Measurements from ENCODE around the gene PADI1.

Gene PADI1

DNA sequence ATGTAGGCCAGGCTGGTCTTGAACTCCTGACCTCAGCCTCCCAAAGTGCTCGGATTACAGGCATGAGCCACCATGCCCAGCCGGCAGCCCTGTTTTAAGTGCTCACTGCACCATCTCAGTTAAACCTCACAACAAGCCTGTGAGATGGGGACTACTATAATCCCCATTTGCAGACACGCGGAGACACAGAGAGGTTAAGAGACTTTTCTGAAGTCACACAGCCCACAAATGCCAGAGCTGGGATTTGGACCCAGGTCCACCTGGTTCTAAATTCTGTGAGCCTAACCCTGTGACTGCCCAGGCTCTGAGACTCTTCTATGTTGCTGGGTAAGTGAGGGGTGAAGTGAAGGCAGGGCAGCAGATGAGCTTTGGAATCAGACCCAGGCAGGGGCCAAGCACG lies 6.4 kb downstream of the PADI1 start:
- H3K36me3 ChIP-seq (ENCODE audit: insufficient read depth, low read length), result no peaks in the 10 kb centered on the region
- H3K27ac ChIP-seq (ENCODE audit: low read depth, low read length), result no peak overlapping the region
- no peaks in the 10 kb centered on the region for H3K27me3 ChIP-seq (ENCODE audit: insufficient read depth, low read length)
- peaks cover 31% of the 10 kb centered on the region for H3K4me1 ChIP-seq (ENCODE audit: control insufficient read depth, insufficient read depth, low read length, unreplicated experiment)
- H3K4me3 ChIP-seq (ENCODE audit: low read depth, low read length), result no peak overlapping the region
- no peaks in the 10 kb centered on the region for H3K79me2 ChIP-seq (ENCODE audit: control insufficient read depth, insufficient read depth, low read length, unreplicated experiment)
- no peak overlapping the region for H2AFZ ChIP-seq (ENCODE audit: low read length, unreplicated experiment)

DNA sequence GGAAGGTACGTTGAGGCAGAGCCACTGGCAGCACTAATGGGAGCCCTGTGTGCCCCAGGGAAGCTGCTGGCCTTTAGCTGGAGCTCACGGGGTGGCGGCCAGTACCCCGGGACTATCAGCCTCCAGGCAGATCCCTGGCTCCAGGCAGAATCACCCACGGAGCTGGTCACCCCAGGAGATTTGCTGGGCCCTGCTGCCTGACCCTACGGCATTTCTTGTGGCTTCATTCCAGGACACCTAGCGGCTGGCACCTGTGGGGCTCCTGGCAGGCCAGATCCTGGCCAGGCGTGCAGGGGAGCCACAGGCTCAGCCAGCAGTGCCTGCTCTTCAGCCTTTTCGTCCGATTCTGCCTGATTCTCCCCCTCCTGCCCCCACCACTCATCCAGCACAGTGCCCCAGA lies 7.1 kb downstream of the PADI1 start:
- H2AFZ ChIP-seq (ENCODE audit: low read length, unreplicated experiment), result no peak overlapping the region
- no peaks in the 10 kb centered on the region for H3K36me3 ChIP-seq (ENCODE audit: insufficient read depth, low read length)
- no peak overlapping the region for H3K27ac ChIP-seq (ENCODE audit: low read depth, low read length)
- no peaks in the 10 kb centered on the region for H3K79me2 ChIP-seq (ENCODE audit: control insufficient read depth, insufficient read depth, low read length, unreplicated experiment)
- H3K4me3 ChIP-seq (ENCODE audit: low read depth, low read length), result no peak overlapping the region
- peaks cover 29% of the 10 kb centered on the region for H3K4me1 ChIP-seq (ENCODE audit: control insufficient read depth, insufficient read depth, low read length, unreplicated experiment)
- H3K27me3 ChIP-seq (ENCODE audit: insufficient read depth, low read length), result no peaks in the 10 kb centered on the region

DNA sequence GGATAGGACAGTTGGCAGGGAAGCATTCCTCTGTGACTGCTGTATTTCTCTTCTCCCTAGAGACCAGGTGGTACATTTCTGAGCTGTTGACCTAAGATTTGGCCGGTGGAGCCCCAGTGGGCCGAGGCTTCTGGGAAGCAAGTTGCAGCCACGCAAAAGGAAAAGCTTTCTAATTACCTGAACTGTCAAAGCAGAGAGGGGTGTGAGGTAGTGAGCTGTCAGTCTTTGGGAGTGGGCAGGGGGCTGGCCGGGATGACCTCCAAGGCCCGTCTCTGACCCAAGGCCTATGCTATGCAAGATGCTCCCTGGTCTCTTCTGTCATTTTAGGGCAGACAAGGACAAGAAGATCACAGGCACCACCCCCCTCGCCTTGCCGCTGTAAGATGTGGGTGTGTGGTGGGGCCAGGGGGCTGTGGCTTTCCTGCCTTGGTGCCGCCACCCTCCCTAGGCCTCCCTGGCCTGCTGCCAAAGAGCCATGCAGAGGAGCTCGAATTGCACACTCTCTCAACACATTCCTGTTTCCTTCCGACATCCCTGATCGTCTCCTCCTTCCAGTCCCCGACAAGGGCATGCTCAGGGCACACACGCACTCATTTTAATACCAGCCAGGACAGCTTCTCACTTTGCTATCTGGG lies 7.7 kb downstream of the PADI1 start:
- Histone ChIP-seq H3K27me3 (ENCODE audit: insufficient read depth, low read length) (no peaks in the 10 kb centered on the region), H2AFZ (ENCODE audit: low read length, unreplicated experiment) (no peak overlapping the region), H3K79me2 (ENCODE audit: control insufficient read depth, insufficient read depth, low read length, unreplicated experiment) (no peaks in the 10 kb centered on the region), H3K36me3 (ENCODE audit: insufficient read depth, low read length) (no peaks in the 10 kb centered on the region), H3K4me3 (ENCODE audit: low read depth, low read length) (no peak overlapping the region), H3K4me1 (ENCODE audit: control insufficient read depth, insufficient read depth, low read length, unreplicated experiment) (peaks cover 24% of the 10 kb centered on the region), H3K27ac (ENCODE audit: low read depth, low read length) (no peak overlapping the region)

DNA sequence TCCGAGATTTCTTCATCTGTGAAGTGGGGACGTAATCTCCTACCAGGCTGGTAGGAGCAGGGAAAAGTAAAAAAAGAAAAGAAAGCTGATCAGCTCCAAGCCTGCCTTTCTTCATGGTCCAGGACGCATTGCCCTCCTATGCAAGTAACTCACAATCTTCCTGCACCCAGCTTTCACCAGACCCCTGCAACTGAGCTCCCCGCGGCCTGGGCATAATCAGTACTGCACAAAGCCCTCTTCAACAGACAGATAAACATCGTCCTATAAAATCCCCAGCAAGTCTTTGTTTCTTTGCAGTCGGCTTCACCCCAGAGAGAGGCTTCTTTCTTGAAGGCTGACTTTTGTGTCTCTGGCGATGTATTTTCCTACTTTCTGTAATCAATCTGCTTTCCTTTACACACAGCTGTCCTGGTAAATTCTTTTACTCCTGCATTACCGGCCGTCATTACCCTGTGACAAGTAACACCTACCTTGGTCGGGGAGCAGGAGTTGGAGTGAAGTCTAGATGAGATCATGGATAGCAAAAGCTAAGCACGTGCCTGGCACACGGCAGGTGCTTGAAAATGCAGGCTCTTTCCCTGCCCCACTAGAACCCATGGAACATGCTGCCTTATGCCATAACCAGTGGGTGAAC lies 8.3 kb downstream of the PADI1 start:
- no peak overlapping the region for H3K4me3 ChIP-seq (ENCODE audit: low read depth, low read length)
- no peak overlapping the region for H3K27ac ChIP-seq (ENCODE audit: low read depth, low read length)
- no peaks in the 10 kb centered on the region for H3K79me2 ChIP-seq (ENCODE audit: control insufficient read depth, insufficient read depth, low read length, unreplicated experiment)
- H2AFZ ChIP-seq (ENCODE audit: low read length, unreplicated experiment), result no peak overlapping the region
- H3K36me3 ChIP-seq (ENCODE audit: insufficient read depth, low read length), result no peaks in the 10 kb centered on the region
- H3K27me3 ChIP-seq (ENCODE audit: insufficient read depth, low read length), result no peaks in the 10 kb centered on the region
- peaks cover 17% of the 10 kb centered on the region for H3K4me1 ChIP-seq (ENCODE audit: control insufficient read depth, insufficient read depth, low read length, unreplicated experiment)

DNA sequence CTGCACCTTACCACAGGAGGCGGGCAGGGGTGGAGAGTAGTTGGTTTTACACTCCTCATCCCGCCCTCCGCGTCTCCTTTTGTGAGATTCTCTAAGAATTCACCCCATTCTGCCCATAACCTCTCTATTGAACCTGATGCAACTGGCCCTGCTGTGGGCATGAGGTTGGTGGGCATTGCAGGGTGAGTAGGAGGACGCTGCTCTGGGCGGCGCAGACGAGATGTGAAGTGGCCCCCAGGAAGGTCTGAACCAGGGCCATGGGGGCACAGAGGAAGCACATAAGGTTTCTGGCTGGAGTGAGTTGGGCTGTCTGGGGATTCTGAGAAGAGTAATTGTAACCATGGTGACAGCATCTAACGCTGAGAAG lies 8.8 kb downstream of the PADI1 start:
- H3K4me1 ChIP-seq (ENCODE audit: control insufficient read depth, insufficient read depth, low read length, unreplicated experiment), result peaks cover 16% of the 10 kb centered on the region

DNA sequence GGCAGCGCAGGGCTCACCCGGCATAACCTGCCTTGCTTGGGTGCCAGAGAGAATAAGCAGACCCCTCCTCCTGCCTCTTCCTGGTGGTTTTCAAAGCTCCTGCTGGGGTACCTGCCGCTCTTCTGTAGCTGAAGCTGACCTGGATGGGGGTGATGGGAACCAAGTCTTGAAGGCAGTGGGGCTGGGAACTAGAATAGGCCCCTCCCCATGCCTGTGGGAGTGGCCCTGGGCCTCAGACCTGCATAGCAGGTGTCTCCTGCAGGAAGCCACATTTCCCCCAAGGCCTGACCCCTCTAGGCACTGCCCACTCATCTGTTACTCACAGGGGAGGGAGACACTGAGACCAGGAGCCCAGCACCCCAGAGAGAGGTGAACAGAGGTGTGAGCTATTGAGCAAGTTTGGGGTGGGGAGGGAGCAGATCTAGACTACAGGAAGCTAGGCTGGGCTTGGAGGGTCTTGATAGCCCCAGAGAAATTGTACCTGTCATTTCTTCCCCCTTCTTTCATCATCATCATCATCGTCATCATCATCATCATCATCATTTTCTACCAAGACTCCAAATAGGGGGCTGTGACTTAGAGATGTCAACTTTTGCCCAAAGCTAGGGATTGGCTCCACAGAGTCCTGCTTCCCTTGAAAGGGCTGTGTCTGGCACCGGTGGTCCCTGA lies 10.1 kb downstream of the PADI1 start:
- peaks cover 16% of the 10 kb centered on the region for H3K4me1 ChIP-seq (ENCODE audit: control insufficient read depth, insufficient read depth, low read length, unreplicated experiment)

More for the DNA sequence above, 8.8 kb downstream of the PADI1 start:
- no peaks in the 10 kb centered on the region for H3K79me2 ChIP-seq (ENCODE audit: control insufficient read depth, insufficient read depth, low read length, unreplicated experiment)
- no peak overlapping the region for H3K4me3 ChIP-seq (ENCODE audit: low read depth, low read length)
- no peak overlapping the region for H3K27ac ChIP-seq (ENCODE audit: low read depth, low read length)
- no peaks in the 10 kb centered on the region for H3K27me3 ChIP-seq (ENCODE audit: insufficient read depth, low read length)
- no peak overlapping the region for H2AFZ ChIP-seq (ENCODE audit: low read length, unreplicated experiment)
- H3K36me3 ChIP-seq (ENCODE audit: insufficient read depth, low read length), result no peaks in the 10 kb centered on the region

DNA sequence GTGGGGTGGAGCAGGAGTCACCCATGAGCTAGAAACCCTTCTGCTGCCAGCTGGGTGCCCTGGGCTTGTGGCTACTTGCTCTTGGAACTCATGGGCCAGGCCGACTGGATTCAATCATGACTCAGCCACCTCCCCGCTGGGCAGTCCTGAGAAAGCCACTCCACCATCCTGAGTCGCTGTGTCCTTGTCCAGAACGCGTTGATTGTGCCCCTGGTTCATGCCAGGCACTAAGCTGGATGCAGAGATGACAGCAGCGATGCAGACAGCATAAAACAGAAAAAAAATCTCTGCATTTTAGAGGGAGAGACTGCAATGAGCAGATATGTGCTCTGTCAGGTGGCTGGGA lies 10.6 kb downstream of the PADI1 start:
- Histone ChIP-seq H3K79me2 (ENCODE audit: control insufficient read depth, insufficient read depth, low read length, unreplicated experiment) (no peaks in the 10 kb centered on the region), H3K27me3 (ENCODE audit: insufficient read depth, low read length) (no peaks in the 10 kb centered on the region), H3K4me3 (ENCODE audit: low read depth, low read length) (no peak overlapping the region), H3K4me1 (ENCODE audit: control insufficient read depth, insufficient read depth, low read length, unreplicated experiment) (peaks cover 16% of the 10 kb centered on the region), H3K27ac (ENCODE audit: low read depth, low read length) (no peak overlapping the region), H2AFZ (ENCODE audit: low read length, unreplicated experiment) (no peak overlapping the region), H3K36me3 (ENCODE audit: insufficient read depth, low read length) (no peaks in the 10 kb centered on the region)

More for the DNA sequence above, 10.1 kb downstream of the PADI1 start:
- Histone ChIP-seq H2AFZ (ENCODE audit: low read length, unreplicated experiment) (no peak overlapping the region), H3K79me2 (ENCODE audit: control insufficient read depth, insufficient read depth, low read length, unreplicated experiment) (no peaks in the 10 kb centered on the region), H3K36me3 (ENCODE audit: insufficient read depth, low read length) (no peaks in the 10 kb centered on the region), H3K4me3 (ENCODE audit: low read depth, low read length) (no peak overlapping the region), H3K27ac (ENCODE audit: low read depth, low read length) (no peak overlapping the region), H3K27me3 (ENCODE audit: insufficient read depth, low read length) (no peaks in the 10 kb centered on the region)

DNA sequence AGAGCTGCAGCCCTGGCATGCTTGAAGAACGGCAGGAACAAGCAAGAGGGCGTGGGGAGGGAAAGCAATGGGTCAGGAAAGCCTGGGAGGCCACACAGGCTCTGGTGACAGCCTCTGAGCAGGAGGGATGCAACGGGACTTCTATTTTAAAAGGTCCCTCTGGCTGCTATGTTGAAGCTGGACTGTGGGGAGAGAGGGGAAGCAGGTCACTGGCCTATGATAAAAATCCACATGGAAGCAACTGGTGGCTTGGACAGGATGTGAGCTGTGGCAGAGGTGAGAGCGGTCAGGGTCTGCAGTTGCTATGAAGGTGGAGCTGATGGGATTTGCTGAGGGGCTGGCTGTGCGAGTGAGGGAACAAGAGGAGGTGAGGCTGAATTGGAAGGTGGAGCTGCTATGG lies 11.2 kb downstream of the PADI1 start:
- no peaks in the 10 kb centered on the region for H3K79me2 ChIP-seq (ENCODE audit: control insufficient read depth, insufficient read depth, low read length, unreplicated experiment)
- no peak overlapping the region for H2AFZ ChIP-seq (ENCODE audit: low read length, unreplicated experiment)
- peaks cover 16% of the 10 kb centered on the region for H3K4me1 ChIP-seq (ENCODE audit: control insufficient read depth, insufficient read depth, low read length, unreplicated experiment)
- H3K27ac ChIP-seq (ENCODE audit: low read depth, low read length), result no peak overlapping the region
- H3K4me3 ChIP-seq (ENCODE audit: low read depth, low read length), result no peak overlapping the region
- no peaks in the 10 kb centered on the region for H3K36me3 ChIP-seq (ENCODE audit: insufficient read depth, low read length)
- H3K27me3 ChIP-seq (ENCODE audit: insufficient read depth, low read length), result no peaks in the 10 kb centered on the region

DNA sequence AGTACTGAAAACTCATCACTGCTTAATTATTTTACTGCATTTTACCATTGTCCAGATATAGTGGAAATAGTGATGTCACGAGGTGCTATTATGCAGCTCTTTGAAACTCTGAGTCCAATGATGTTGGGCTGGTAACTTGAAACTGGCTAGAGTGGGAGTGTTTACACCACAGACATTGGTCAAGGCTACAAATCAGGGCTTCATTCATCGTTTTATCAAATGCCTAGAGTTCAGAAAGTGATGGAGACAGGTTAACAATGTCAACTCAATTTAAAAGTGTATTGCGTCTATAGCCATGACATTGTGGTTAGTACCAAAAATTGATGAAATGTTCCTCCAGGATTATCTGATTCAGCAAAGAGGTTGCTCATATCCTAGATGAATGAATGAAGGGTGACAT lies 12.7 kb downstream of the PADI1 start:
- Histone ChIP-seq H3K27me3 (ENCODE audit: insufficient read depth, low read length) (no peaks in the 10 kb centered on the region), H3K36me3 (ENCODE audit: insufficient read depth, low read length) (no peaks in the 10 kb centered on the region), H3K4me3 (ENCODE audit: low read depth, low read length) (no peak overlapping the region), H3K27ac (ENCODE audit: low read depth, low read length) (no peak overlapping the region), H3K79me2 (ENCODE audit: control insufficient read depth, insufficient read depth, low read length, unreplicated experiment) (no peaks in the 10 kb centered on the region), H3K4me1 (ENCODE audit: control insufficient read depth, insufficient read depth, low read length, unreplicated experiment) (peaks cover 12% of the 10 kb centered on the region), H2AFZ (ENCODE audit: low read length, unreplicated experiment) (no peak overlapping the region)

DNA sequence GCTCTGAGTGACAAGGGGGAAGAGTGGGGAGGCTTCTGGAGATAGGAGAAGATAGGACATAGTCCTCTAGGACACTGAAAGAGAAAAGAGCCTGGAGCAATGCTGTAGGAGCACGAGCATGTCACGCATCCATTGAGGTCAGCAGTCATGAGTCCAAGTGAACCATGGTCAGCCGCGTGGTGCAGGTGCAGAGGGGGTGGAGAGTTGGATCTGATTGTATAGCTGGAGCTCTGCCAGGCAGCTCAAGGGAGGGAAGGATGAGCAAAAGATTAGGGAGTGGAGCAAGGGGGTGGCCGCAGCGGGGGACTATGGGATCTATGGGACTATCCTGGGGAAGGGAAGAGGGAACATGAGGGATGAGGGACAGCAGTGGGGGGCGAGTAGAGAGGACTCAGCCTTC lies 14.0 kb downstream of the PADI1 start:
- Histone ChIP-seq H3K79me2 (ENCODE audit: control insufficient read depth, insufficient read depth, low read length, unreplicated experiment) (no peaks in the 10 kb centered on the region), H3K4me1 (ENCODE audit: control insufficient read depth, insufficient read depth, low read length, unreplicated experiment) (peaks cover 4% of the 10 kb centered on the region), H3K4me3 (ENCODE audit: low read depth, low read length) (no peak overlapping the region), H3K27ac (ENCODE audit: low read depth, low read length) (no peak overlapping the region), H3K36me3 (ENCODE audit: insufficient read depth, low read length) (no peaks in the 10 kb centered on the region), H3K27me3 (ENCODE audit: insufficient read depth, low read length) (no peaks in the 10 kb centered on the region), H2AFZ (ENCODE audit: low read length, unreplicated experiment) (no peak overlapping the region)

DNA sequence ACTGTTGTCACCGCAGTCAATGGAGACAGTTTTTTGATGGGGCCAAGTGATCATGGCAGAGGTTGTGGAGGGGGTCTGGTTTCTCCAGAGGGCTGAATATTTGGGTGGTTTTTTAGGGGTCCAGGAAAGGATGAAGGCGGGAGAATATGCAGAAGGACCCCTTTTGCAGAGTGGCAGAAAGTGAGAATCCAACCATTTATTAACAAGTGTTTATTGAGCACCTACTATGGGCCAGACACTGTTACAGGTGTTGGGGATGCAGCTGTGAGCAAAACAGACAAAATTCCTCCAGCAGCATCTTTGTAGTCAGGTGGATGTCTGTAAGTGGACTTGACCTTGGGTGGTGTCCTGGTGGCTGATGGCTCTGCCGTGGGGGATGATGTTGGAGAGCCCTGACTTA lies 15.4 kb downstream of the PADI1 start:
- Histone ChIP-seq H3K27me3 (ENCODE audit: insufficient read depth, low read length) (no peaks in the 10 kb centered on the region), H3K4me1 (ENCODE audit: control insufficient read depth, insufficient read depth, low read length, unreplicated experiment) (peaks cover 1% of the 10 kb centered on the region), H3K79me2 (ENCODE audit: control insufficient read depth, insufficient read depth, low read length, unreplicated experiment) (no peaks in the 10 kb centered on the region), H3K36me3 (ENCODE audit: insufficient read depth, low read length) (no peaks in the 10 kb centered on the region), H3K27ac (ENCODE audit: low read depth, low read length) (no peak overlapping the region), H2AFZ (ENCODE audit: low read length, unreplicated experiment) (no peak overlapping the region), H3K4me3 (ENCODE audit: low read depth, low read length) (no peak overlapping the region)

All from ACC112 (cell line).